GM03348 (cell line): ENCODE measurements around the gene PACSIN1.

Source experiments
- DNase-seq: peaks from one replicate; pipeline ENCODE4 v3.0.0; 2012; ENCODE audit warnings: low spot score

The PACSIN1 gene

DNA sequence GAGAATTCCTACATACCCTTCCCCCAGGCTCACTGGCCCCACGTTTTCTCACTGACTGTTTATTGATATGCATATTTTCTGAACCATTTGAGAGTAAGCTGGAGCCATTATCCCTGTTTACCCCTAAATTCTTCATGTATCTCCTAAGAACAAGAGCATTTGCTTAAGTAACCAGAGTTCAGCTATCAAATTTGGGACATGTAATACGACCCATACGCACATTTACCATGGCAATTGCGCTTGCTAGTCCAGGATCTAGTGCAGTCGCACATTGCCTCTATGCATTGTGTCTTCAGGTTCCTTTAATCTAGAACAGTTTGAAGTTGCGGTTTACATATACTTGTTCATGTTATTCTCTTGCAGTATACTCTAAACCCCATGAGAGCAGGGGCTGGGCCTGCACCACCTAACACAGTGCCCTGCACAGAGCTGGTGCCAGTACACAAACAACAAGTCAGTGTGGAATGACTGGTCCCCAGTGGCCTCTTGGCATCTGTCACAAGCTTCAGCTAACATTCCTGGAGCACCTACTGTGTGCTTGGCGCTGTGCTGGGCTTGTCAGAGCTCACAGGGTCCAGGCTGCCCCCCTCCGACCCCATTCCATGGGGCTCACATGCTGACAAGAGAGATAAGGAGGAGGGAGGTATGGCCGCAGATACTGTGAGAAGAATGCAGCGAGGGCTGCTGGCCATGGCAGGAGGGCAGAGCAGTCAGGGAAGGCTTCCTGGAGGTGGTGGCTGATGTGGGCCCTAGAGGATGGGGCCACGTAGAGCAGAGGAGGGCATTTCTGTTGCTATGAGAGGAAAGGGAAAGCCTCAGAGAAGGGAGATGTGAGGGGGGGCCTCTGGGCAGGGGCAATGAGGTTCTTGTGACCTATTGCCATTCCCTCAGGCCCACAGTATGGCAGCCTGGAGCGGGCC lies 62.1 kb downstream of the PACSIN1 start:
- no peak for DNase-seq

DNA sequence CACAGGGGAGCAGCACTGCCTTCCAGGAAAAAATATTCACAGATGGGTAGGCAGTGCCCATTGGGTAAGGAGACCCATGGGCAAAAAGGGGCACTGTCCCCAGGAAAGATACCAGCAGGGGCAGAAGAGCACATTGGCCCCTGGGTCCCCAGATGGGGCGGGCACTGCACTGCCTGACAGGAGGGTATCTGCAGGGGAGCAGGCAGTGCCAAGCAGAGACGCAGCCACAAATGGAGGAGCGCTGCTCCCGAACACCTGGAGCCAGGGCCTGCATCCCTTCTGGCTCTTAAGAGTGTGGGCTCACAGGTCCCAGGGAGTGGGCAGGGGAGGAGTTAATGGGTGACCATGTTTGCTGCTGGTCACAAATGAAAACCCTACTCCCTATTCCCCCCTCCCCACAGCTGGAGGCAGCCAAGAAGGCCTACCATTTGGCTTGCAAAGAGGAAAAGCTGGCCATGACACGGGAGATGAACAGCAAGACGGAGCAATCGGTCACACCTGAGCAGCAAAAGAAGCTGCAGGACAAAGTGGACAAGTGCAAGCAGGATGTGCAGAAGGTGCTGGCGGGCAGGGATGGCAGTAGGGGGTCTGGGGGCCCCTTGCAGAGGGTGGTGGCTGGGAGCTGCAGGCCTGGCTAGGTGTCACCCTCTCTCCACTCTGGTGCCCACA lies 63.3 kb downstream of the PACSIN1 start:
- DNase-seq = no peak

DNA sequence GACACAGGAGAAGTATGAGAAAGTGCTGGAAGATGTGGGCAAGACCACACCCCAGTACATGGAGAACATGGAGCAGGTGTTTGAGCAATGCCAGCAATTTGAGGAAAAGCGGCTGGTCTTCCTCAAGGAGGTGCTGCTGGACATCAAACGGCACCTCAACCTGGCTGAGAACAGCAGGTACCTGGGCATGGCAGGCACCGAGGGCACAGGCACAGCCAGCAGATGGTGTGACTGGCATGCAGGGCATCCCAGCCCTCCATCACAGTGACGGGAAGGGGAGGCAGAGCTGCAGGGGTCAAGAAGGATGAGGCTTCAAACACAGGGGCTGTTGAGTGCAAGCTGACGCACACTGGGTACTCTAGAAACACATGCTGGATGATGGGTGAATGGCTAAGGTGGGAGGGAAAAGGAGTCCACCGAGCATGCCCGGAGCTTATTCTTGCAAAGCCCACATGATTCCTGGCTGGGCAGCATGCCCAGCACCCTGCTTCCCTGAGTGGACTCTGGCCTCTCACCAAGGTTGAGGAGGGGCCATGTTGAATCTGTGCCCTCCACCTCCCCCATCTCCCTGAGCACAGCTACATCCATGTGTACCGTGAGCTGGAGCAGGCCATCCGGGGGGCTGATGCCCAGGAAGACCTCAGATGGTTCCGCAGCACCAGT lies 63.9 kb downstream of the PACSIN1 start:
- no peak for DNase-seq

DNA sequence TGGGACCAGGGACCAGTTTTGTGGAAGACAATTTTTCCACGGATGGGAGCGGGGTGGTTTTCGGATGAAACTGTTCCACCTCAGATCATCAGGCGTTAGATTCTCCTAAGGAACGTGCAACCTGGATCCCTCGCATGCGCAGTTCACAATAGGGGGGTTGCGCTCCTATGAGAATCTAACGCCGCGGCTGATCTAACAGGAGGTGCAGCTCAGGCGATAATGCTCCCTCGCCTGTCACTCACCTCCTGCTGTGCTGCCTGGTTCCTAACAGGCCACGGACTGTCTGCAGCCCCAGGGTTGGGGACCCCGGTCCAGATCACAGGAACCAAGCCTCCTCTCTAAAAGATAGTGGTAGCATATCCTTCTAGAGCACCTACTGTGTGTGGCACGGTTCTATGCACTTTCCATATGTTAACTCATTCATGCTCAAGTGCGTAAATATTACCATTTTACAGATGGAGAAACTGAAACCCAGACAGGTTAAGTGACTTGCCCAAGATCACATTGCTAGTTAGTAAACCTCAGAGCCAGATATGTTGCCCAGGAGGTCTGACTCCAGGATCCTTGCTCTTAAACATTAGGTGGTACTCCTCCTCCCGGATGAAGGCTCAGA lies 65.0 kb downstream of the PACSIN1 start:
- DNase-seq = no peak

DNA sequence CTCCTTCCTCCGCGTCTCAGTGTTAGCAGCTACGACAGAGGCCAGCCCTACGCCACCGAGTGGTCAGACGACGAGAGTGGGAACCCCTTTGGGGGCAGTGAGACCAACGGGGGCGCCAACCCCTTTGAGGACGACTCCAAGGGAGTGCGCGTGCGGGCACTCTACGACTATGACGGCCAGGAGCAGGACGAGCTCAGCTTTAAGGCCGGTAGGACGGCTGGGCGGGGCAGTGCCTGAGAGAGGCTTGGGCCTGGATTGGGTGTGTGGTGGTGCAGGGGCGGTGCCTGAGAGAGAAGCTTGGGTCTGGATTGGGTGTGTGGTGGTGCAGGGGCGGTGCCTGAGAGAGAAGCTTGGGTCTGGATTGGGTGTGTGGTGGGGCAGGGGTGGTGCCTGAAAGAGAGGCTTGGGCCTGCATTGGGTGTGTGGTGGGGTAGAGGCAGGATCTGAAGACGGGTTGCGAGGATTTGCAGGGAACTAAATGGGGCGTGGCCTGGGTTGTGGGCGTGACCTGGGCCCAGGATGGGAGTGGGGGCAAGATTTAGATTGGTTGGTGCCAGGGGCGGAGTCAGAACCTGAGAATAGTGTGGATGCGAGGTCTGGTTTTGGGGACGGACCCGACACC lies 65.8 kb downstream of the PACSIN1 start:
- DNase-seq = no peak

DNA sequence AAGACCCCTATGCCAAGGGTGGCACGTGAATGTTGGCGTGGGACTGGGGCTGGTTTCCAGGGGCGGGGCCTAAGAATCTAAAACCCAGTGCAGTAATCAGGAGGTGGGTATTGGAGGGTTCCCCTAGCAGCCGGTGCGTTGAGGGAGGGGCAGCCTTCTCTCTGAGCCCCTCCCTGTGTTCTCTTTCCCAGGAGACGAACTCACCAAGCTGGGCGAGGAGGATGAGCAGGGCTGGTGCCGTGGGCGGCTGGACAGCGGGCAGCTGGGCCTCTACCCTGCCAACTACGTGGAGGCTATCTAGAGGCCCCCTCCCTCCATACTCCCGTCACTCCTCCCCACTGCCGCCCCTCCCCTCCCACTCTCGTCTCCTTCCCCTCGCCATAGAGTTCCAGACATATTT lies 66.4 kb downstream of the PACSIN1 start:
- DNase-seq = no peak

DNA sequence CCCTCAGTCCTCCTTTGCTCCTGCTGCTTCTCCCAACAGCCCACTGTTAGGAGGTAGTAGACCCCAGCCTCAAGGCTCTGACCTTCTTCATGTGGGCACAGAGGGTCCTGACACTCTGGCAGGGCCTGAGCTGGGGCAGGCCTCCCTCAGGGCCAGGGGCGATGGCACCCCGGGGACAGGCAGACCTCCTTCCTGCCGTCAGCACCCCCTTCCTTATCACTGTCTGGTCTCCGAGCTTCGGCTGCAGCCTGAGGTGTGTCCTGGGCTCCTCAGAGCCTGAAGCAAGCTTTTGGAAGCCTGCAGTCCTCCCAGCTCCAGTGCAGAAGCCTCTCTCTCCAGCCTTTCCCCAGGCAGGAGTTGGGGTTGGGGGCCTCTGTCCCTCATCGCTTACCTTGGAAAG lies 68.3 kb downstream of the PACSIN1 start:
- no peak for DNase-seq

DNA sequence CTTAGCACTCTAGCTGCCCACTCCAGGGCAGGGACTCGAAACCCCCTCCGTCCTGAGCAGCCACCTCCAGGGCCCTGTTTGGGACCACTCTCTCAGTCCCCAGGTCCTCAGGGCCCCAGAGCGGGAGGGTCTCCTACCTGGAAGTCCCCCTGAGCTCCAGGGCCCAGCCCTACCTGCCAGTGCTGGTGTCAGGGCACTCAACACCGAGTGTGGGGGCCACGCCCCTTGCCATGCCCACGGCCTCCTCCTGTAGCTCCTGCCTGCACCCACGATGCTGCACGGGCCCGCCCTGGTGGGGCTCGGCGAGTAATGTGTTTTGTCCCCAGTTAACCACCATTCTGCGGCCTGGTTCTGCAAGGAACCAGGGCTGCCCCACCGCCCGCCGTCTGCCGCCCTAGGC lies 68.8 kb downstream of the PACSIN1 start:
- no peak for DNase-seq

DNA sequence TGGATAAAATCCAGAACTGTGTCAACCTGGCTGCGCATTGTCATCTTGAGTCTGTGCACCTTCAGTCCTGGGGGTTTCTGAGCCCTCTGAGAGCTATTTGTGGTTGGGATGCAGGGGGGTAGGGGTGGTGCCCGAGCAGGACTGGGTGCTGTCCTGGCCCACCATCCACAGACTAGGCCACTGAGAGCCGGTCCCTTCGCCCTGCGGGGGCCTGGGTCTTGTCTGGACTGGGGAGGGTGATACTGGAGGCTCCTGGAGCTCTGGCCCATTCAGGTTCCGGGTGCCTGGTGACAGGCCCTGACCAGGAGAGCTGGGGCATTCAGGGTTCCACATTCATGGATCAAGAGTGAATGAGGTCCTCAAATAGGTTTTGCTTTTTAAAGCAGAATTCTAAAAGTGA lies 69.3 kb downstream of the PACSIN1 start:
- DNase-seq = no peak

DNA sequence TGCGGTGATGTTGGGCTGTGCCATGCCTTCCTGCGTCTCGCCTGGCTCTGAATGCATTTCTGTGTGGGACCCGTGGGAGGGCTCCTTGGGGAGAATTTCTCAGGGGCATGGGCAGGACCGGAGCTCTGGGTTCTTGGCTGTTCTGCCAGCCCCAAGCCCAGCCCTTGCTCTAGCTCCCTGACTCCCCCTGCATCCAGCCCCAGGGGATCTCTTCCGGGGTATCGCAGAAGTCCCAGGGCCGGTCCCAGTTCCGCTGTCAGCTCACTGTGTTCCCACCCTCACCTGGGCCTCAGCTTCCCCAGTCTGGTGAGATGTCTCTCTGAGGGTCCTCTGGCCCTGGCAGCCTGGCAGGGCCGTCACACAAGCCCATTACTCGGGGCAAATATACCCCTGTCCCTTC lies 69.8 kb downstream of the PACSIN1 start:
- DNase-seq = no peak

DNA sequence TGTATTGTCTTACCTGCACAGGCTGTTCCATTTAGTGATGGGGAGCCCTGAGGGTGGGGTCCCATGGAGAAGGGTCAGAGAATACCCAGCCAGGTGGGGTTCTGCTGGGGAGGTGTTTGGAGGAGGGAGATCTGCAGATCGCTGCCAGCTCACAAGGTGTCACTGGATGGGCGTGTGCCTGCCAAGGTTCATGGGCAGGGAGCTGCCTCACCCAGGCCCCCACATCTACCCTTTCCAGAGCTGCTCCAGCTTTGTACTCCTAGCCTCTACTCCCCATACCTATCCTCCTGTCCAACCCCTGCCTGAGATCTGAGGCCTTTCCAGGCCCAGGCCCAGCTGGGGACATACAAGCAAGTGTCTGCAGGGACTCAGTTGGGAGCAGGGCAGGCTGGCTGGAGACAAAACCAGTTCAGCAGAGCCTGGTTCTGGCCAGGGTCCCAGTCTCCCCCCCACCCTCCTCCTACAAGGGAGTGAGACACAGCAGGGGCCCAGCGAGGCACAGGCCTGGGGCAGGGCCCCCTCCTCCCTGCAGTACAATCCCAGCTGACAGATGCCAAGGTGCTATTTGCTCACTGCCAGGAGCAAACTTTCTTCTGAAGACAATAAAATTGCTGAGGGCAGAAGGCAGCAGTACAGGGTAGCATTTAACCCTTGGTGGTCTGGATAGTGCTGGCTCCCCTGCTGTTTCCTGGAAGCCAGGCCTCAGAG lies 70.5 kb downstream of the PACSIN1 start:
- no peak for DNase-seq

DNA sequence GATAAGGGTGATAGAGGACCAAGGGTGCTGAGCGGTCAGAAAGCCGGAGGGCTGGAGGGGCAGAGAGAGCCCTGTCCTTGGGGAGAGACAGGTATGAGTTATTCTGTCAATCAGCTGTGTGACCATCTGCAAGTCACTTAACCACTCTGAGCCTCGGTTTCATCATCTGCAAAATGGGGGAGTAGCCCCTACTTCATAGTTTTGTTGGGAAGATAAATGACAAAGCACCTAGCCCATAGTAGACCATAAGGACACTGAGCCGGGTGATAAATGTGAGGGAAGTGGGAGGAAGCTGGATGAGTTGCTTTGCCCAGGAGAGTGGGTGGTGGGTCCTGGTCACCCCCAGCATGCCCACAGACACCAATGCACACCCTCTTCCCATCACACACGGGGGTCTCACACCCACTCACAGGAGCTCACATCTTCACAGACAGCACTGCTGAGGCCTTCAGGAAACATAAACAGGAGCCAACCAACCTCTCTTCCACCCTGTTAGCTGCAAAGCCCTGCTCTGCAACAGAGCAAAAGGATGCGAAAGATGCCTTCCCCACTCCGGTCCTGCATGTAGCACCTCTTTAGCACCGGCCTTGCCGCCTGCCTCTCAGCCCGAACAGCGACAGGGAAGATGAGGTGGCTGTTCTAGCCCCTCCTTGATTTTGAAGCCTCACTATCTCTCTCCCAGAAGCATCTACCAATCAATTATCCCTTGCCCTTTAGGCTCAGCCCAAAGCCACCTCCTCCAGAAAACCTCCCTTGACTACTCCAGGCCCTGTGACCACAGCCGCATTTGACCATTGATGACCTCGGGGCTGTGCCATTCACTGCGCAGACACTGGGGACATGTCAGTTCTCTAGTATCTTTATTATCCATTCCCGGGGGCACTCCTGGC lies 71.3 kb downstream of the PACSIN1 start:
- no peak for DNase-seq

DNA sequence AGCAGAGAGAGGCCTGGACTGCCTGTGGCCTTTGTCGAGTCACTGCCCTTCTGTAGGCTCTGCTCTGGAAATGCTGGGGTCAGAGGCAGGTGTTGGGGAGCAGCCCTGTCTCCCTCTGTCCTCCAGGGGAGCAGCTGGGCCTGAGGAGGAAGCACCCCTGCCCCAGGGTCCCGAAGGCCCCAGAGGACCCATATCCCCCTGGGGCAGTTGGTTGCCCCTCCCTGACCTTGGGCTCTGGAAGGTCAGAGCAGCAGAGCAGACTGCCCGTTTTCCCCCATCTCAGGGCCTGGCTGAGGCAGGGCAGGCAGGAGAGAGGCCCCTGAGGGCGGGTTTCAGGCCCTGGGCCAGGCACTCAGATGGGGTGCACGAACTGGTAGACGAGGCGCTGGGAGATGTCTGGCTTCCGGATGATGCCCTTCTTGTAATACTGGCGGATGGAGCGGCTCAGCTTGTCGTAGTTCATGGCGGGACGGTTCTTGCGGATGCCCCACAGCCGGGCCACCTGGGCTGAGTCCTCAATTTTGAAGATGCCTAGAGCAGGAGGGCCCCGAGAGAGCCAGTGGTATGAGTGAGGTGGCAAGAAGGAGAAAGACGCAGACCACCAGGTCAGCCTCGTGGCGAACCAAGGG lies 72.2 kb downstream of the PACSIN1 start:
- DNase-seq = no peak

DNA sequence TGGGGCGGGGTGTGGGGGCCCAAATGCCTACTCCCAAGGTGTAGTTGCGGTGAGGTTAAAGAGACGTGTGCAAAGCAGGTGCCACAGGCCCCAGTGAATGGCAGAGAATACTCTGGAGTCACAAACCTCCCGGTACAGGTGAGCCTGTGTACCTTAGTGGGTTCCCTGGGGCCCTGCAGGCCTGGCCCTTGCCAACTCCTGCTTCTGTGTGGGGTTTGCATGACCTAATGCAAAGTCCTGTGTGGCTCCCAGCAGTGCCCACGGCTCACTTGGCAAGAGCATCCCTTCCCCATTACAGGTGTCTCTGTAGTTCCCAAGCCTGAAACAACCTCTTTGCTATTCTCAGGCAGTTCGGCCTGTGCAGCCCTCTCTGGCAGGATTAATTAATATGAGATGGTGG lies 72.7 kb downstream of the PACSIN1 start:
- no peak for DNase-seq

DNA sequence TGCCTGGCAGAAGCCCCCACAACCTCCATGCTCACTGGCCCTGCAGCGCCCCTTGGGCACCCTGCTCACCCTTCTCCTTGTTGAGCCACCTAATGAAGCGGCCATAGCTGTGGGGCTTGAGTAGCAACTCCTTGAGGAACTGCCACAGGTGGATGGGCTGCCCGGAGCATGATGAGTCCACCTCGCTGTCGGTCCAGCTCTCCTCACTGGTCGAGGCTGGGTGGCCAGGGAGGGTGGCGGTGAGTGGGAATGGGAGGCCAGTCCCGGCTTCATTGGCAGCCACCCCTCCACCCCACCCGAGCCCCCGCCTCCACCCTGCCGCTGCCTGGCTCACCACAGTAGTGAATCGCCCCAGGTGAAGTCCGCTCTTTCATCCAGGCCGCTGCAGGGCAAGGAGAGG lies 73.3 kb downstream of the PACSIN1 start:
- DNase-seq = no peak

DNA sequence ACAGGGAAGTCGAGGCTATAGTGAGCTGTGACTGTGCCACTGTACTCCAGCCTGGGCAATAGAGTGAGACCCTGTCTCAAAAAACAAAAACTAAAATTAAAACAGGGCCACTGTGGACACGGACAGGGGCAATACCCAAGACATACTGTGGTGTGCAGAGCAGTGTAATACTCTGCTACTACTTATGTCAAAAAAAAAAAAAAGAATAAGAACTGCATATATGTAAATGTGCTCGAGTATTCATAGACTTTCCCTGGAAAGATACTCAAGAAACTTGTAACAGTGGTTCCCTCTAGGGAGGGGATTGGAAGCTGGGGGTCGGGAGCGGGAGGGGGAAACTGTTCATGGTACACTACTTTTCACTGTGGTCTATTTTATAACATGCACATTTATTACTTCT lies 74.3 kb downstream of the PACSIN1 start:
- DNase-seq = no peak

DNA sequence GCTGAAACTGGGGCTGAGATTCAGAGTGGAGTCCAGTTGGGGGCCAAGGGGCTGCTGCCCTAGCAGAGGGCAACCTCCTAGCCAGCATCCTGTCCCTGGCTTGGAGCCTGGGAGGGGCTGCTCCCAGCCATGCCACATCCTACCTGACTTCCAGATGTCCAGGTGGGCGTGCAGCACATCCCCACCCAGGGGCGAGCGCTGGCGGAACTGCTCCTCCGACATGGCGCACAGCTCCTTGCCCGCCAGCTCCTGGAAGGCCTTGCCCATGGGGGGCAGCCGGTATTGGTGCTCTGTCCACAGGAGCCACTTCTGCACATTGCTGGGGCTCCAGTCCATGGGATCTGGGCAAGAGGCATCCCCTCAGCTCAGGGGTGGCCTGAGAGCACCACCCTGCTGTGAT lies 75.0 kb downstream of the PACSIN1 start:
- DNase-seq = no peak

DNA sequence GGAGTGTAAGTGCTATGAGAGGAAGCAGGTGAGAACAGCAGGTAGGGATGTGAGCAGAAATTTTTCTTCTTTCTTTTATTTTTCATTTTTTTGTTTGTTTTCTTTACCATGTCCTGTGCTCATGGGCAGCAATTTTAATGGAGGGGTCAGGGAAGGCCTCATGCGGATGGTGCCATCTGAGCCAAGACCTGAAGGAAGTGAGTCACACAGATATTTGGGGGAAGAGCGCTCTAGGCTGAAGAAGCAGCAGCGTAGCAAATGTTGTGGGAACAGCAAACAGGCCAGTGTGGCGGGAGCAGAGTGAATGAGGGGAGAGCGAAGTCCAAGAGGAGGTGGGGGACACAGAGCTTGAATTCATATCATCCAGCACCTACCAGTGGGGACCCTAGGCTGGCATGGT lies 77.5 kb downstream of the PACSIN1 start:
- DNase-seq = no peak

DNA sequence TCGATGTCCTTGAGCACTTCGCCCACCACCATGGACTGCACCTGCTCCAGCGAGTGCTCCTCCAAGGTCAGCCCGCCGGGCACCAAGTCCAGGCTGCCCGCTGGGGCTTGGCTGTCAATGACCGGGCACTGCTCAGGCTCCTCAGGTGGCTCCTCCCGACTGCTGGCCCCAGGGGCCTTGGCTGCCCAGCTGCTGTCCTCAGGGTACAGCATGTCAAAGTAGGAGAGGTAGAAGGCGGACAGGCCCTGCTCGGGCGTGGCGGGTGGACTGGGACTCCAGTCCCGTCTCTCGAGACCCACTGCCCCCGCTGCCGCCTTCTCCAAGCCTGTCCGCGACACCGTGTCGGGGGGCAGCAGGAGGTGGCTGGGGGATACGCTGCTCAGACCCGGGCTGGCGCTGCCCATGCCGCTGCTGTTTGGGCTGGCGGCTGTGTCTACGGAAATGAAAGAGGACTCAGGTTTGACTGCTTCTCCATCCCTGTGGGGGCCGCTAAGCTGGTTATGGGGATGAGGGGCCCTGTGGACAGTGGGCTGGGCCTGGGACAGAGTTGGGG lies 78.3 kb downstream of the PACSIN1 start:
- DNase-seq = no peak
